K562 treated with DMSO at 1 percent for 12 hours (cell line): Measurements from ENCODE around the gene ISM2. TPM values are rescaled to one million over a fixed set of nuclear protein-coding genes. Genes with fewer than 3 reads are reported as not detected.

Experiments used
- total RNA-seq: library from RNA; unstranded; fragments of 300-600 nt; gene quantifications from 2 replicates; pipeline ENCODE4 v1.2.3, GENCODE V29; 2022; ENCODE audit not compliant: insufficient read depth

ISM2 gene
- total RNA-seq, result not detected in 2 replicates

DNA sequence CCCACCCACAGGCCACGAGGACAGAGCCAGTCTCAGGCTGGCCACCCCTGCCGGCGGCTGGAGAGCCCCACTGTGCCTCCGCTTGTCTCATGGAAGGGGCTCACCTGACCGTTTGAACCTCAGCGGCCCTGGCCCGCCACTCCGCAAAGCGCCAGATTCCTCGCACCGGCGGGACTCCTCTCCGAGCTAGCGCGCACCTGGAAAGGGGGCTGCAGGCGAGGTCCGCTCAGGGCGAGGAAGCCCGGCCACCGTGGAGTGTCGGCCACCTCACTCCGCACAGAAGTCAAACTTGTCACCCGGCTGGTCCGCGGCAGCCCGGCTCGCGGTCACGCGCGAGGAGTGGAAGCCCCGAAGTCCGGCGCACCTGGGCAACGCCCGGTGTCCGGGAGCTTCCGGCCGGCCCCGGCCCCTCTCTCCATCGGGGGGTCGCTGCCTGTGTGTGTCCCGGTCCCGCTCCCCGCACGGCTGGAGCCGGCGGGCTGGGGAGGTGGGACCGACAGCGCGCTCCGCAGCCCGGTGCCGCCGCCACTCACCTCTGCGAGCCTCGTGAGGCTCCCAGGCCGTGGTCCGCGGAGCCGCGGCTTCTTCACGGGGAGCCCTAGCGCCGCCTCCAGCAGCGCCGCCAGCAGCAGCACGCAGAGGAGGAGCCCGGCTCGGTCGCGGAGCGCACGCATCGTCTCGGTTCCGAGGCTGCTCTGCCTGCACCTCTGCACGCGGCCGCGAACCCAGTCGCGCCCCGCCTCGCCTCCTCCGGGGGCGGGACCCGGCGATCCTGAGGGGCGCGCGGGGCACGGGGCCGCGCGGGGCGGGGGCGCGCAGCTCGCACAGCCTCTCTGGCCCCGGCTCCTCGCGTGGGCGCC, at the start of gene ISM2:
ISM2 (minus strand) TSS at position 697 of the 860 bp plus-strand sequence; CDS start at position 674, 23 bp downstream.

DNA sequence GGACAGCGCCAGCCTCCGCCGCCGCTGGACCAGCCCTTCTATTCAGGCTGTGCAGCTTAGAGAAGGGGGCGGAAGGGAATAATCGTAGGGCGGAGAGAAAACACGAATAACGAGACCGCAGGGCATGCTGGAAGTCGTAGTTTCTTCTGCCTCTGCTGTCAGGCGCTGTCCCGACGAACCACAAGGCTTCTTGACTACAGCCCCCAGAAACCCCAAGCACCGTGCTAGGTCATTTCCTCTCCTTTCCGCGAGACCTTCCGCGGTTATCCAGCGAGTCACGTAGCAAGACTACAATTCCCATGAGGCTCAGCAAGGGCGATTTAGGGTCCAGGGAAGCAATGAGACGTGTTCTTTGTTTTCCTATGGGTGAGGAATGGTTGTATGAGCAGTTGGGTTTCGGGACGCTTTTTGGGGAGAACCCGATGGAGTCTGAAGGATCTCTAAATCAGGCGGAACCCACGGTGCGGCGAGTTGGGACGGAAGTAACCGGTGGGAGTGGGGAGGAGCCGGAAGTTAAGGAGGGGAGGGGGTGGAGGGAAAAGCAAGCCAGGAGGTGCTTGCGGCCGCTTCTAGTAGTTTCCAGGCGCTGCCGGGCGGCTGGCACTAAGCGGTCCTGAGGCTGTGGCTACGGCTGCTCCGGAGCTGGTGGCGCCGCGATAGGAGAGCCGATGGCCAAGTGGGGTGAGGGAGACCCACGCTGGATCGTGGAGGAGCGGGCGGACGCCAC, 40.9 kb downstream of the ISM2 start, which contains the start of the genes AHSA1 and VIPAS39:
AHSA1 (plus strand) TSS at position 572 of the 727 bp plus-strand sequence; CDS start at position 669, 97 bp downstream.
VIPAS39 (minus strand) TSS at position 80 of the 727 bp plus-strand sequence. CDS start 3,499 bp downstream, outside the sequence.

Other genes with a start within 250 kb of the ISM2 start
- gene NGB, start 227.6 kb downstream of the ISM2 start, total RNA-seq, result not detected in 2 replicates
- gene POMT2, start 177.9 kb downstream of the ISM2 start, total RNA-seq, result 4.8 and 6.9 TPM in 2 replicates
- gene GSTZ1, start 177.8 kb downstream of the ISM2 start, total RNA-seq, result 25.9 and 37.0 TPM in 2 replicates
- 2.0 and 8.6 TPM in 2 replicates for gene TMED8, start 121.7 kb downstream of the ISM2 start, total RNA-seq
- 0.48 TPM in 1 of 2 replicates, not detected in the other for gene SAMD15, start 121.4 kb downstream of the ISM2 start, total RNA-seq
- gene NOXRED1, start 75.3 kb downstream of the ISM2 start, total RNA-seq, result not detected in 2 replicates
- 8.8 and 15.1 TPM in 2 replicates for gene VIPAS39, start 41.2 kb downstream of the ISM2 start, total RNA-seq
- gene AHSA1, start 40.7 kb downstream of the ISM2 start, total RNA-seq, result 99.4 and 106 TPM in 2 replicates
- 5.9 and 15.5 TPM in 2 replicates for gene SPTLC2, start 117.8 kb upstream of the ISM2 start, total RNA-seq
- gene ALKBH1, start 209.2 kb upstream of the ISM2 start, total RNA-seq, result 4.4 and 10.2 TPM in 2 replicates
- gene SLIRP, start 209.3 kb upstream of the ISM2 start, total RNA-seq, result 153 and 163 TPM in 2 replicates